ENCODE measurements around the gene TEKTIP1. TPM values are rescaled to one million over a fixed set of nuclear protein-coding genes. Genes with fewer than 3 reads are reported as not detected.

The TEKTIP1 gene
- total and polyA plus RNA-seq, 2 of the 4 experiments (the other 2 are of a cell fraction) = not detected

- Histone ChIP-seq H4K91ac (ENCODE audit: insufficient read depth, low read depth, low read length) (peak overlapping the region; percentile 43; the same call in 1 of the 2 replicates), H3K56ac (ENCODE audit: extremely low read depth, insufficient read depth, low read length) (peak overlapping the region; percentile 36; the same call in 1 of the 2 replicates), H2AFZ (replicated peaks; ENCODE audit: low read length, poor library complexity) (peak overlapping the region; percentile 97), H2AK9ac (replicated peaks; ENCODE audit: low read depth, low read length, poor library complexity) (peak overlapping the region; percentile 95), H3K9ac (ENCODE audit: low read depth, low read length) (peak overlapping the region; percentile 93), H2BK15ac (ENCODE audit: low read depth, low read length) (no peak overlapping the region), H3K14ac (replicated peaks; ENCODE audit: low read depth, low read length) (peak overlapping the region; percentile 86), H3K4me2 (ENCODE audit: low read depth, low read length) (peak overlapping the region; percentile 82), H3K4me1 (ENCODE audit: control insufficient read depth, insufficient read depth, low read length) (no peaks in the 10 kb centered on the region), H3K4ac (ENCODE audit: low read depth, low read length) (peak overlapping the region; percentile 80), H3K36me3 (ENCODE audit: control insufficient read depth, insufficient read depth, low read length) (peaks cover 10% of the 10 kb centered on the region), H3K27ac (ENCODE audit: insufficient read depth, low read length) (peak overlapping the region; percentile 89), H3K79me1 (ENCODE audit: low read depth in 1 of 2, low read length in 2 of 2) (peaks cover 8 to 42% of the 10 kb centered on the region in 2 experiments; a peak in 3 of 4 replicates), H2AK5ac (ENCODE audit: low read depth, low read length) (peak overlapping the region; percentile 96), H3K4me3 (ENCODE audit: insufficient read depth, low read depth, low read length) (peak overlapping the region; percentile 57), H4K20me1 (ENCODE audit: insufficient read depth, low read length) (no peaks in the 10 kb centered on the region), H2BK120ac (ENCODE audit: low read depth, low read length) (no peak overlapping the region; the same call in 1 of the 2 replicates), H4K8ac (ENCODE audit: low read depth in 2 of 2, low read length in 2 of 2) (peak overlapping the region; percentile 54 to 96), H3K9me1 (ENCODE audit: insufficient read depth, low read length) (peaks cover 8% of the 10 kb centered on the region; the same call in 1 of the 2 replicates), H3K23ac (ENCODE audit: low read depth, low read length) (peak overlapping the region; percentile 85), H3K9me3 (ENCODE audit: control insufficient read depth, insufficient read depth, low read length) (no peaks in the 10 kb centered on the region), H2BK20ac (ENCODE audit: low read depth, low read length) (no peak overlapping the region), H3K18ac (ENCODE audit: low read depth, low read length) (no peak overlapping the region), H3K27me3 (ENCODE audit: control insufficient read depth, insufficient read depth, low read length) (no peaks in the 10 kb centered on the region), H2BK5ac (ENCODE audit: low read depth, low read length, poor library complexity, severe bottlenecking) (no peak overlapping the region), H4K5ac (ENCODE audit: low read depth, low read length) (peak overlapping the region; percentile 53)
- BruUV-seq (replicated peaks) = no TSS peak
- ChIA-PET CTCF (no interaction called here), POLR2A (ENCODE audit: unreplicated experiment) (no interaction called here)
- DNase-seq (no peak), ATAC-seq (ENCODE audit: low read depth) (no peak; the same call in 1 of the 2 replicates)
- dilution Hi-C loops (cut with HindIII; ENCODE audit: low sequenced_read_pairs, unreplicated experiment) = no loop called here
- intact Hi-C loops (cut with micrococcal nuclease) = no loop called here
- WGBS, 2 experiments (ENCODE audit: extremely low coverage in 2 of 2, insufficient read length in 1 of 2) = 8% methylated on average over 5 of the region's 18 CpGs; no CpG with 5 or more reads in 1 of the 2 experiments
- in situ Hi-C loops (cut with MboI; ENCODE audit: low sequenced_read_pairs) = loop anchor here (25.0 kb wide), 1 partner anchor 538 kb away; no protein-coding TSS in a partner anchor
- no peak for TF ChIP-seq CEBPB (IDR thresholded peaks at IDR 0.05; ENCODE audit: low read depth, low read length)
- no peak for TF ChIP-seq MXI1 (IDR thresholded peaks at IDR 0.05; ENCODE audit: borderline replicate concordance, low read depth, low read length)
- no peak for TF ChIP-seq CHD1 (IDR thresholded peaks at IDR 0.05; ENCODE audit: low read depth, low read length)
- TF ChIP-seq MAFK (IDR thresholded peaks at IDR 0.05; ENCODE audit: low read depth, low read length) = no peak
- TF ChIP-seq RFX5 (IDR thresholded peaks at IDR 0.05; ENCODE audit: low read depth, low read length) = no peak
- no peak for TF ChIP-seq POLR2A (IDR thresholded peaks at IDR 0.05; ENCODE audit: low read depth, low read length)
- TF ChIP-seq BHLHE40 (IDR thresholded peaks at IDR 0.05; ENCODE audit: low read depth, low read length) = no peak
- no peak for TF ChIP-seq NFE2L2 (IDR thresholded peaks at IDR 0.05; ENCODE audit: low read depth, low read length)
- no peak for TF ChIP-seq FOS (IDR thresholded peaks at IDR 0.05; ENCODE audit: low read depth, low read length)
- TF ChIP-seq ELK1 (IDR thresholded peaks at IDR 0.05; ENCODE audit: borderline replicate concordance, low read depth, low read length) = no peak
- no peak for TF ChIP-seq RCOR1 (IDR thresholded peaks at IDR 0.05; ENCODE audit: insufficient replicate concordance, low read length)
- no peak for TF ChIP-seq RAD21 (IDR thresholded peaks at IDR 0.05; ENCODE audit: low read length)
- no peak for TF ChIP-seq SMC3 (IDR thresholded peaks at IDR 0.05; ENCODE audit: low read depth, low read length)
- TF ChIP-seq USF2 (IDR thresholded peaks at IDR 0.05; ENCODE audit: low read depth, low read length) = no peak
- no peak for TF ChIP-seq MAZ (IDR thresholded peaks at IDR 0.05; ENCODE audit: borderline replicate concordance, low read depth, low read length)
Measured at GRCh38 chr19:3499738-3500428, 39.1 kb upstream of the TEKTIP1 start.

Data from IMR-90 (cell line).